Muscle layer of duodenum (tissue), 2 donors: ENCODE data around the gene TCEAL7.
A peak's percentile ranks its signal among the peaks of the same experiment; 100 is the strongest.

ENCODE experiments used
- H3K27ac ChIP-seq: one replicate; pipeline ENCODE4 v1.7.0; 2013; ENCODE audit warnings: mild to moderate bottlenecking, low read length
- H3K27me3 ChIP-seq: one replicate; pipeline ENCODE4 v1.7.0; 2013; ENCODE audit warnings: low read depth, mild to moderate bottlenecking, control low read depth, low read length
- H3K36me3 ChIP-seq, 2 donors: one replicate each; pipeline ENCODE4 v1.7.0; 2013; ENCODE audit warnings: low read length in 2 of 2, control low read depth in 1 of 2, mild to moderate bottlenecking in 1 of 2; ENCODE audit not compliant: insufficient read depth in 2 of 2, control insufficient read depth in 1 of 2
- H3K4me1 ChIP-seq, 2 donors: one replicate each; pipeline ENCODE4 v1.7.0; 2013; ENCODE audit warnings: low read length in 2 of 2, mild to moderate bottlenecking in 2 of 2, control low read depth in 1 of 2, moderate library complexity in 1 of 2; ENCODE audit not compliant: insufficient read depth in 2 of 2, control insufficient read depth in 1 of 2
- H3K4me3 ChIP-seq, 2 donors: one replicate each; pipeline ENCODE4 v1.7.0; 2013; ENCODE audit warnings: low read length in 2 of 2, low read depth in 1 of 2, mild to moderate bottlenecking in 1 of 2
- H3K9me3 ChIP-seq, 2 donors: one replicate each; pipeline ENCODE4 v1.7.0; 2013; ENCODE audit warnings: low read length in 2 of 2, control low read depth in 1 of 2, mild to moderate bottlenecking in 1 of 2; ENCODE audit not compliant: control insufficient read depth in 1 of 2
- donor health status: healthy.

Gene TCEAL7

GRCh38 chrX:103369479-103369878 lies 39.4 kb downstream of the TCEAL7 start:
- Histone ChIP-seq H3K27me3 (no peaks in the 10 kb centered on the region), H3K9me3 (no peaks in the 10 kb centered on the region)

GRCh38 chrX:103372886-103373285 lies 42.8 kb downstream of the TCEAL7 start:
- no peaks in the 10 kb centered on the region for H3K27me3 ChIP-seq
- no peaks in the 10 kb centered on the region for H3K4me1 ChIP-seq

More at GRCh38 chrX:103369479-103369878, 39.4 kb downstream of the TCEAL7 start:
- H3K4me1 ChIP-seq, result no peaks in the 10 kb centered on the region
- no peak overlapping the region for H3K27ac ChIP-seq
- H3K36me3 ChIP-seq, result no peaks in the 10 kb centered on the region
- no peak overlapping the region for H3K4me3 ChIP-seq

GRCh38 chrX:103373581-103373980 lies 43.5 kb downstream of the TCEAL7 start:
- Histone ChIP-seq H3K9me3 (no peaks in the 10 kb centered on the region), H3K4me3 (no peak overlapping the region), H3K36me3 (no peaks in the 10 kb centered on the region), H3K27me3 (no peaks in the 10 kb centered on the region), H3K4me1 (no peaks in the 10 kb centered on the region), H3K27ac (no peak overlapping the region)

More at GRCh38 chrX:103372886-103373285, 42.8 kb downstream of the TCEAL7 start:
- no peak overlapping the region for H3K27ac ChIP-seq
- no peaks in the 10 kb centered on the region for H3K36me3 ChIP-seq
- H3K9me3 ChIP-seq, result no peaks in the 10 kb centered on the region
- no peak overlapping the region for H3K4me3 ChIP-seq

- Histone ChIP-seq H3K4me1 (no peaks in the 10 kb centered on the region), H3K27me3 (no peaks in the 10 kb centered on the region), H3K4me3 (peak within 1 kb of the TSS; percentile 63 to 71), H3K36me3 (no peaks in the 10 kb centered on the region), H3K27ac (no peak within 1 kb of the TSS), H3K9me3 (no peaks in the 10 kb centered on the region)
Observed at GRCh38 chrX:103376118-103376978, 46.3 kb downstream of the TCEAL7 start, which contains the start of gene BEX3. Gene BEX3, plus strand, starts transcription at chrX:103376538. Its CDS starts 984 bp downstream, at chrX:103377522.

- Histone ChIP-seq H3K27ac (no peak overlapping the region), H3K9me3 (no peaks in the 10 kb centered on the region), H3K4me3 (peak overlapping the region; percentile 63 to 64), H3K36me3 (no peaks in the 10 kb centered on the region), H3K4me1 (no peaks in the 10 kb centered on the region), H3K27me3 (no peaks in the 10 kb centered on the region)
Observed at GRCh38 chrX:103376979-103377324, 46.9 kb downstream of the TCEAL7 start.

- Histone ChIP-seq H3K9me3 (no peaks in the 10 kb centered on the region), H3K36me3 (no peaks in the 10 kb centered on the region), H3K4me1 (no peaks in the 10 kb centered on the region), H3K4me3 (no peak overlapping the region), H3K27me3 (no peaks in the 10 kb centered on the region), H3K27ac (no peak overlapping the region)
Observed at GRCh38 chrX:103378990-103379389, 49.0 kb downstream of the TCEAL7 start.
